Kidney epithelial cell (primary cell): ENCODE measurements around the gene APBB2. TPM values are rescaled to one million over a fixed set of nuclear protein-coding genes. Genes with fewer than 3 reads are reported as not detected.

Experiments used
- DNase-seq: peaks from one replicate; pipeline ENCODE4 v3.0.0-alpha.2; 2010; ENCODE audit warnings: low read depth
- H3K27me3 ChIP-seq: 2 replicates; pipeline ENCODE4 v1.6.0; 2011; ENCODE audit warnings: low read length; ENCODE audit not compliant: control insufficient read depth, insufficient read depth
- H3K36me3 ChIP-seq: 2 replicates; pipeline ENCODE4 v1.5.1; 2011; ENCODE audit warnings: low read length; ENCODE audit not compliant: control insufficient read depth, insufficient read depth
- H3K4me3 ChIP-seq: 2 replicates; pipeline ENCODE4 v1.5.1; 2011; ENCODE audit warnings: low read depth, mild to moderate bottlenecking, control low read depth, low read length
- total RNA-seq: library from RNA; depleted of rRNA; stranded (reverse); fragments of >200 nt; gene quantifications from 2 replicates; pipeline ENCODE4 v1.2.3, GENCODE V29; 2015
- TF ChIP-seq, protein P1 (sequence below): IDR thresholded peaks from 2 replicates; pipeline ENCODE4 v1.5.1; 2011; ENCODE audit warnings: mild to moderate bottlenecking, moderate library complexity, low read length, control low read depth, inconsistent platforms; ENCODE audit not compliant: insufficient read depth, poor library complexity, severe bottlenecking

APBB2 gene
- total RNA-seq, 1 donor from 2014 or later: 52.0 TPM

GRCh38 chr4:41174444-41174843 is 39.9 kb downstream of the APBB2 start:
- Histone ChIP-seq H3K36me3 (no peaks in the 10 kb centered on the region), H3K27me3 (no peaks in the 10 kb centered on the region), H3K4me3 (no peak overlapping the region)
- TF ChIP-seq, protein P1, sequence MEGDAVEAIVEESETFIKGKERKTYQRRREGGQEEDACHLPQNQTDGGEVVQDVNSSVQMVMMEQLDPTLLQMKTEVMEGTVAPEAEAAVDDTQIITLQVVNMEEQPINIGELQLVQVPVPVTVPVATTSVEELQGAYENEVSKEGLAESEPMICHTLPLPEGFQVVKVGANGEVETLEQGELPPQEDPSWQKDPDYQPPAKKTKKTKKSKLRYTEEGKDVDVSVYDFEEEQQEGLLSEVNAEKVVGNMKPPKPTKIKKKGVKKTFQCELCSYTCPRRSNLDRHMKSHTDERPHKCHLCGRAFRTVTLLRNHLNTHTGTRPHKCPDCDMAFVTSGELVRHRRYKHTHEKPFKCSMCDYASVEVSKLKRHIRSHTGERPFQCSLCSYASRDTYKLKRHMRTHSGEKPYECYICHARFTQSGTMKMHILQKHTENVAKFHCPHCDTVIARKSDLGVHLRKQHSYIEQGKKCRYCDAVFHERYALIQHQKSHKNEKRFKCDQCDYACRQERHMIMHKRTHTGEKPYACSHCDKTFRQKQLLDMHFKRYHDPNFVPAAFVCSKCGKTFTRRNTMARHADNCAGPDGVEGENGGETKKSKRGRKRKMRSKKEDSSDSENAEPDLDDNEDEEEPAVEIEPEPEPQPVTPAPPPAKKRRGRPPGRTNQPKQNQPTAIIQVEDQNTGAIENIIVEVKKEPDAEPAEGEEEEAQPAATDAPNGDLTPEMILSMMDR: no peak
- DNase-seq: no peak

DNA sequence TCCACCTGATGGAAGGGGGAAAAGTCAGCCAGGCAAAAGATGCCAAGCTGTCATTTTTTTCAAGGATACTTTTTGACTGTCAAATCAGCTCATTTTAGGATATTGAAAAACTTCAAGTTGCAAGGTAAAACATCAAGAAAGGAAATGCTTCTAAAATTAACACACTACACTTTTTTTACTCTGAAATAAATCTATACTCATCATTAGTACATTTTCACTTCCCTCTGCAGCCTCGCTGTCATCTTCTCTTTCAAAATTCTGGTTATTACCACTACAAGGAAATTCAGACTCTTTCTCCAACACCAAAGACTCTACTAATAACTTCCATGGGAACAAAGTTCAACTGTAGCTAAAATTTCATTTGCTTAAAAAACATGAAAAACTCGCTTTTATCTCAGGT is 41.6 kb downstream of the APBB2 start:
- no peak for DNase-seq
- TF ChIP-seq, protein P1: no peak
- Histone ChIP-seq H3K36me3 (no peaks in the 10 kb centered on the region), H3K27me3 (no peaks in the 10 kb centered on the region), H3K4me3 (no peak overlapping the region)

DNA sequence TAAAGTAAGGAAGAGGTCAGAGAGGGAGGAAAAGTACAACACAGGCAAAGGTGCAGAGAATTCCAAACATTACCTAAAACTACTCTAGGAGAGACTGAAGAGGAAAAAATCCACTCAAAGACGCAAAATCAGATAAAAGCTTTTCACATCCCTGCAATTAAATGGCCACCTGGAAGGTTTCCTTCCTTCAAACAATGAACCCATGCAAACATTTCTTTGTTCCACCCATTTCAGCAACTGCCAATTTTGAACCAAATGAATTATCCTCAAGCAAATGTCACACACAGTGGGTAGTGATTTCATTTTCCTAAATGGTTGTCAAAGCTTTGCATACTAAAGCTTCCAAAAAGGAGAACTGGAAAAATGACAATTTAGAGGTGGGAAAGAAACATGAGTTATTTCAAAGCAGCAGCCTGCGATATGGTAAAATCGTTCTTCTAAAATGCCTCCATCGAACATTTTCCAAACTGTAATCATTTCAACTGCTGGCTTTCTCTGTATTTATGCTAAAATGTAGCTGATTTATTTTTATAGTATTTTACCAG is 45.0 kb downstream of the APBB2 start:
- Histone ChIP-seq H3K27me3 (no peaks in the 10 kb centered on the region), H3K36me3 (no peaks in the 10 kb centered on the region), H3K4me3 (no peak overlapping the region)
- DNase-seq: no peak
- TF ChIP-seq, protein P1: no peak

GRCh38 chr4:41167191-41167590 is 47.2 kb downstream of the APBB2 start:
- H3K27me3 ChIP-seq: no peaks in the 10 kb centered on the region
- H3K4me3 ChIP-seq: no peak overlapping the region
- no peaks in the 10 kb centered on the region for H3K36me3 ChIP-seq
- no peak for DNase-seq
- TF ChIP-seq, protein P1: no peak

GRCh38 chr4:41164405-41164804 is 49.9 kb downstream of the APBB2 start:
- DNase-seq: no peak
- H3K4me3 ChIP-seq: no peak overlapping the region
- H3K27me3 ChIP-seq: no peaks in the 10 kb centered on the region
- TF ChIP-seq, protein P1: no peak
- no peaks in the 10 kb centered on the region for H3K36me3 ChIP-seq

GRCh38 chr4:41161355-41161754 is 53.0 kb downstream of the APBB2 start:
- no peak for DNase-seq
- Histone ChIP-seq H3K4me3 (no peak overlapping the region), H3K36me3 (no peaks in the 10 kb centered on the region), H3K27me3 (no peaks in the 10 kb centered on the region)
- TF ChIP-seq, protein P1: no peak
